ENCODE results near the gene PRKAA1.
"Not testable (repeated sequence)": the region's sequence is repeated elsewhere in the genome, so short reads cannot be mapped to it uniquely, and the experiment has no call there.

Gene PRKAA1

DNA sequence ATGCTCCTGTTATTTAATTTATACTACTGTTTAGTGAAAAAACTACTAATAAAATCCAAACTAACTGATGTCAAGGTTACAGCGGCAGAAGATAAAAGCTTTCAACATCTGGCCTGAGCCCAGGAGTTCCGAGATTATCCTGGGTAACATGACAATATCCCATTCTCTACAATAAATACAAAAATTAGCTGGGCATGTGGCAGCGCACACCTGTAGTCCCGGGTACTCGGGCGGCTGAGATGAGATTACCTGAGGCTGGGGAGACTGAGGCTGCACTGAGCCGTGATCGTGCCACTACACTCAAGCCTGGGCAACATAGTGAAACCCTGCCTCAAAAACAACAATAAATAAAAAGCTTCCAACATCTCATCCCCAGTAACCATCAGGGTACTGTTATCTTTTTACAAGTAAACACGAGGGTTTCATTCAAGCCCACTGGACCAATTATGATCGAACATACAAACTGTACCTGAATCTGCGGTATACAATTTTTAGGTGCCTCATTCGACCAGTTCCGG lies 35.6 kb upstream of the PRKAA1 start:
- Histone ChIP-seq H3K4me3 (peak overlapping the region; percentile 96), H3K27ac (peak overlapping the region; percentile 99), H3K9ac (peak overlapping the region; percentile 99), H4K20me1 (peaks cover 54% of the 10 kb centered on the region), H3K9me3 (no peaks in the 10 kb centered on the region), H3K4me2 (peak overlapping the region; percentile 93), H3K36me3 (peaks cover 57% of the 10 kb centered on the region), H3K4me1 (peaks cover 32% of the 10 kb centered on the region), H3K27me3 (no peaks in the 10 kb centered on the region)
- TF ChIP-seq Cebpa-rat (IDR thresholded peaks at IDR 0.05): no peak

DNA sequence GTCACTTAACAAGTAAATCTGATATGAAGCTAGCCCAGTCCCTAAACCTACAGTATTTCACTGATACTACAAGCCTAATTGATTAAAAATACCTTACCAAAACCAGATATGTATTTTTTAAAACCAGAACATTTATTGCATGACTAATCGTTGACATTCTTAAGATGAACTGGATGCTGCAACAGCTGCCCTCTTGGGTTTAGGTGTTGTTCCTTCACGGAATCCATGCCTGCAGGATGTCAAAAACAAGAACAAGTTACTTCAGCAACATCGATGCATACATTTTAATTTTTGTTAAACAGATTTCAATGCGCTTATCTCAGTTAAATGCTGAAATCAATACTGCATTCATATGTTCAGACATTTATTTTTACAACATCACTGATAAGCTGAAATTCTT lies 34.2 kb upstream of the PRKAA1 start:
- no peak for TF ChIP-seq Cebpa-rat (IDR thresholded peaks at IDR 0.05)
- Histone ChIP-seq H4K20me1 (peaks cover 68% of the 10 kb centered on the region), H3K4me1 (peaks cover 32% of the 10 kb centered on the region), H3K4me3 (peak overlapping the region; percentile 96; the same call in 1 of the 2 replicates), H3K27ac (no peak overlapping the region), H3K27me3 (no peaks in the 10 kb centered on the region), H3K9me3 (no peaks in the 10 kb centered on the region), H3K4me2 (peak overlapping the region; percentile 93), H3K9ac (no peak overlapping the region), H3K36me3 (peaks cover 71% of the 10 kb centered on the region)

DNA sequence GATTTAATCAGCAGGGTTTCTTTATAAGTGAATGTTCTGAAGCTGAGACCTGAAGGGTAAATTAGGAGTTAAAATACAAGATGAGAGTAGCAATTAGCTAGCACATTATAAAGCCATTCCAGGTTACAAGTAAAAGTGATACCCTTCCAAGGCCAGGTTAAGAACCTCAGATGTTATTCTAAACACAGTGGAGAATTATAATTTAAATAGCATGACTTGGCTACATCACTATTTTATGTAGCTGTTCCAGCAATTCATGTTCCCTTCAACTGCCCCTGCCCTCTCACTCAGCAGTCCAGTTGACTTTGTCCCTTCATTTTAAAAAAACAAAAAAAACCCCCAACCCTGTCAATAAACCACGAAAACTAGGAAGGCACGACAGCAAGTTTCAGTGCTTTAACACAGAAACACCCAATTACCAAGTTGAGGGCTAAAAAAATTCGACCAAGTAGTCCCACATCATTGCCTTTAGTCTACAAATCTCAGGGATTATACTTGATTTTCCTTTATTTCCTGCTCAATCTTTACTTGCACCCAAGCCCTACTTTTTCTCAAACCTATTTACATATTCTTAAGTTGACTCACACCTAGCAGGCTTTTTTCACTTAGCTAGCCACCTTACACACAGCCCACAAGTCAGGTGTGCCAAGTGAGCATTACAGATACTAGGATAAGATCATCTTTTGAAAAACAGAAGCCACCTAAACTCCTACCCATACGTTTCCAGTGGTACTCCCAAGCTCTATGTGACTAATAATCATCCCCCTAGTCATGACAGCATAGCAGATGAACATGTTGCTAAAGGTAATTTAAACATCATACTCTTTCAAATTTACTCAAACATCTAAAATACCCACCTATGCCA lies 33.4 kb upstream of the PRKAA1 start:
- H3K4me1 ChIP-seq: peaks cover 32% of the 10 kb centered on the region
- H3K9ac ChIP-seq: no peak overlapping the region
- no peak overlapping the region for H3K27ac ChIP-seq
- no peak for TF ChIP-seq Cebpa-rat (IDR thresholded peaks at IDR 0.05)
- peak overlapping the region; percentile 96; the same call in 1 of the 2 replicates for H3K4me3 ChIP-seq
- H3K27me3 ChIP-seq: no peaks in the 10 kb centered on the region
- H4K20me1 ChIP-seq: peaks cover 76% of the 10 kb centered on the region
- H3K9me3 ChIP-seq: no peaks in the 10 kb centered on the region
- peaks cover 78% of the 10 kb centered on the region for H3K36me3 ChIP-seq
- H3K4me2 ChIP-seq: peak overlapping the region; percentile 93; the same call in 1 of the 2 replicates

DNA sequence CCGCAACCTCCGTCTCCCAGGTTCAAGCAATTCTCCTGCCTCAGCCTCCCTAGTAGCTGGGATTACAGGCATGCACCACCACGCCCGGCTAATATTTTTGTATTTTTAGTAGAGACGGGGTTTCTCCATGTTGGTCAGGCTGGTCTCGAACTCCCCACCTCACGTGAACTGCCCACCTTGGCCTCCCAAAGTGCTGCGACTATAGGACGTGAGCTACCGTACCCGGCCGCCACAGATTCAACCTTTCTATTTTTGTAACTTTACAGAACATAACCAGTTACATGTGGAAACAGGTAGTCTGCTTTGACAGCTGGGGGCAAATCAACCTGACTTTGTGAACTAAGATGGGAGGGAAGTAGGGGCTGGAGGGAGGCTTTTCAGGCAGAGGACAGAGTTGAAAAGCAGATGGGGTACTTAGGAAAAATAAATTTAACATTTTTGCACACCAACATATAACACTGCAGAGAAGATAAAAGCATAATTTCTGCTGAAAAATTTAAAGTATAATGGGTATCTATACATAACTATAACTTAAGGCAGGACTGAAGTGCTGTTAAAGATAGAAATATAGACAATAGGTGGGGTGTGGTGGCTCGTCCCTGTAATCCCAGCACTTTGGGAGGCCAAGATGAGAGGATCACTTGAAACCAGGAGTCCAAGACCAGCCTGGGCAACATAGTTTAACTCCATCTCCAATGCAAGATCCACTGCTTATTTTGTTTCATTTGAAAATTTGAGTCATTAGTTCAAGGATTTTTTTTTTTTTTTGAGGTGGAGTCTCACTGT lies 31.8 kb upstream of the PRKAA1 start:
- Histone ChIP-seq H3K4me1 (peaks cover 25% of the 10 kb centered on the region), H3K4me2 (no peak overlapping the region), H4K20me1 (peaks cover 92% of the 10 kb centered on the region), H3K27me3 (no peaks in the 10 kb centered on the region), H3K9me3 (no peaks in the 10 kb centered on the region), H3K36me3 (peaks cover 93% of the 10 kb centered on the region), H3K9ac (no peak overlapping the region), H3K4me3 (no peak overlapping the region), H3K27ac (no peak overlapping the region)
- TF ChIP-seq Cebpa-rat (IDR thresholded peaks at IDR 0.05): no peak

DNA sequence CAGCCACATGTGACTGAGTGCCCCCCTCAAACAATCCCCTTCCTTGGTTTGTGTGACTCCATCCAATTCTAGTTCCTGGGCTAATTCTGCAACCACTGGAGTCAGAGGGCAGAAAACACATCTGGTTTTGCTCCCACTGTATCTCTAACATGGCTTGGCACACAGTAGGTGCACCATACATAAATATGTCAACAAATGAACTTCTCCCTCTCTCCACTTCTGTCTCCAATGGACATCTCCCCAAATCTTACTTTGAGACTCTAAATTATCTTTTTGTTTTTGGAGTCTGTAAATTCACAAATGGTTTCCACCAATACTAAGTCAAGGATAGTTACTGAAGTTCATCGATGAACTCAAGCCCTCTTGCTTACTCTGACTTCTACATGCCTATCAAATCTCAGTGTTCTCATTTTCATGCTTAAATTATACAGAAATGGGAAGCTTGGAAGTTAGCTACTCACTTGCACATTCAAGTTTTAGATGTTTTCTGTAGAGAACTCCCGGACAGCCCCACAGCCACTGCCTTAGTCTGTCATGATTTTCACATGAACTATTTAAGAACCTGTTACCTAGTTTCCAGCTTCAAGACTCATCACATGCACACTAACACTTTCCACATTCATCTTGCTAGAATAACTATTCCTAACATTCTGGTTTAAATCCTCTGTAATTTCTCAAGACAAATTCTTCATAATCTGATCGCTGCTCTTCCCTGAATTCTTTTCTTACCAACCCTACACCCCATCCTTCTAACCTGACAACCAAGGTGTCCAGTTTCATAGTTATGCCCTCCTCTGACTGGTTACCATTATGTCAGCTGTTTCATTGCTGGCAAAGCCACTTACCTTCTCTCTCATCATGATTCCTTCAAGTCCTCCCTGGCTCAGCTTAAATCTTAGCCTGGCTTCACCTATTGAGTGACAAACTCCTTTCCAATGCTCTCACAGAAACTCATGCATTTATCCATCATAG lies 30.8 kb upstream of the PRKAA1 start:
- Histone ChIP-seq H4K20me1 (peaks cover 100% of the 10 kb centered on the region), H3K27ac (no peak overlapping the region), H3K4me2 (no peak overlapping the region)

DNA sequence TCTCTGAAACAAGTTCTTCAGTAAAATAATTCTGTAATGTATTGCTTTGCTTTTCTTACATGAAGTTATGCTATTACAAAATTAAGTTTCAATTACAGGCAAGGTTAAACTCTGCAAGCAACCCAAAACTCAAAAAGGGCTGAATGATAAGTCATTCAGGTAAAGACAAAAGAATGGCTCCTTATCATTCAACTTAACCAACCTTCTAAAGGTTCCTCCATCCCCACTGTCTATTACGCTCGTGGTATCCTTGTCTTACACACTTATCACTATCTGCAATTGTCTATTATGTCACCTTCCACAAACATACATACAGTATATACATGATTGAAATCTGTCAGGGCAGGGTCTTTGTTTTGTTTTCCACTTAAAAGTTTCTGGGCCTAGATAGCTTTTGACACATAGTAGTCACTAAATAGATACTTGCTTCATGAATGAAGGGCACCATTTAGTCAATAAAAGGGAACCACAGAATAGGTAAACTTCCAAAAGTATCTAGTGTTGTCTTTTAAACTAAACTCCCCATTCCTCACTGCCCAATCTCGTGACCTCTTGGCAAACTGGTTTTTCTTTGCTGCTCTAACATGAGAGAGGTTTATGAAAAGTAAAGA lies 30.0 kb upstream of the PRKAA1 start:
- Histone ChIP-seq H4K20me1 (peaks cover 98% of the 10 kb centered on the region), H3K4me3 (no peak overlapping the region), H3K27ac (no peak overlapping the region)

More for the DNA sequence above, 30.8 kb upstream of the PRKAA1 start:
- no peak overlapping the region for H3K9ac ChIP-seq
- no peak for TF ChIP-seq Cebpa-rat (IDR thresholded peaks at IDR 0.05)
- H3K4me3 ChIP-seq: no peak overlapping the region
- peaks cover 24% of the 10 kb centered on the region for H3K4me1 ChIP-seq
- H3K9me3 ChIP-seq: no peaks in the 10 kb centered on the region
- H3K36me3 ChIP-seq: peaks cover 88% of the 10 kb centered on the region
- H3K27me3 ChIP-seq: no peaks in the 10 kb centered on the region

DNA sequence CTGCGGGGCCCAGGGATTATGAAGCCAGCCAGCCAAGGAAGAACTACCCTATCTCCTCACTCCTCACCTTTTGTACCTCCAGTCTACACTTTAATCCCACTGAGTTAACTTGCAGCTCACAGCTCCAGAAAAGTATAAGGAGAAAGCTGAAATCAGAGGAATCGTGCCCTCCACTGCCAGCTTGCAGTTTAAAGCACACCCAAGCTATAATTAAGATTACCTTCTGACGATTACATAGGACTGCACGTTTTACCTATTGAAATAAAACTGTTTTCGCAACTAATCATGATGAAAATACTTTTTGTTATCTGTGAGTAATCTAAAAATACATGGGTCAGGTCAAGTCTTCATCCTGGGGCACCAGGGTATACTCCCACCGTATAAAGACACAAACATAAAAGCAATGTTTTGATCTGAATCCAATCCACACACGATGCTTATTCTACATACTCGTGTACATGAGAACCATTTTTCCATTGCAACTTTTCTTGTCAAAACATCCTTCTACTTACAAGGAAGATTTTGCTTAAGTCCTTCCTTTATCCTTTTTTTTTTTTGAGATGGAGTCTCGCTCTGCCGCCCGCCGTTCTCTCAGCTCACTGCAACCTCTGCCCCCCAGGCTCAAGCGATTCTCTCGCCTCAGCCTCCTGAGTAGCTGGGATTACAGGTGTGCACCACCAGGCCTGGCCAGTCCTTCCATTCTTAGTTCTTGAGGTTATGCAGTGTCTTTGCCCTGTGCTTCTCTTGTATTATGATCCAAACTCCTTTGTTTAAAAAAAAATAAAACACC lies 29.2 kb upstream of the PRKAA1 start:
- Histone ChIP-seq H3K4me1 (peaks cover 8% of the 10 kb centered on the region), H4K20me1 (peaks cover 91% of the 10 kb centered on the region), H3K27ac (no peak overlapping the region), H3K36me3 (peaks cover 81% of the 10 kb centered on the region), H3K9me3 (no peaks in the 10 kb centered on the region), H3K27me3 (no peaks in the 10 kb centered on the region), H3K4me3 (no peak overlapping the region), H3K9ac (no peak overlapping the region), H3K4me2 (no peak overlapping the region)
- TF ChIP-seq Cebpa-rat (IDR thresholded peaks at IDR 0.05): no peak

More for the DNA sequence above, 30.0 kb upstream of the PRKAA1 start:
- Histone ChIP-seq H3K36me3 (peaks cover 81% of the 10 kb centered on the region), H3K27me3 (no peaks in the 10 kb centered on the region), H3K9me3 (no peaks in the 10 kb centered on the region), H3K4me2 (no peak overlapping the region), H3K4me1 (peaks cover 15% of the 10 kb centered on the region), H3K9ac (no peak overlapping the region)
- no peak for TF ChIP-seq Cebpa-rat (IDR thresholded peaks at IDR 0.05)

DNA sequence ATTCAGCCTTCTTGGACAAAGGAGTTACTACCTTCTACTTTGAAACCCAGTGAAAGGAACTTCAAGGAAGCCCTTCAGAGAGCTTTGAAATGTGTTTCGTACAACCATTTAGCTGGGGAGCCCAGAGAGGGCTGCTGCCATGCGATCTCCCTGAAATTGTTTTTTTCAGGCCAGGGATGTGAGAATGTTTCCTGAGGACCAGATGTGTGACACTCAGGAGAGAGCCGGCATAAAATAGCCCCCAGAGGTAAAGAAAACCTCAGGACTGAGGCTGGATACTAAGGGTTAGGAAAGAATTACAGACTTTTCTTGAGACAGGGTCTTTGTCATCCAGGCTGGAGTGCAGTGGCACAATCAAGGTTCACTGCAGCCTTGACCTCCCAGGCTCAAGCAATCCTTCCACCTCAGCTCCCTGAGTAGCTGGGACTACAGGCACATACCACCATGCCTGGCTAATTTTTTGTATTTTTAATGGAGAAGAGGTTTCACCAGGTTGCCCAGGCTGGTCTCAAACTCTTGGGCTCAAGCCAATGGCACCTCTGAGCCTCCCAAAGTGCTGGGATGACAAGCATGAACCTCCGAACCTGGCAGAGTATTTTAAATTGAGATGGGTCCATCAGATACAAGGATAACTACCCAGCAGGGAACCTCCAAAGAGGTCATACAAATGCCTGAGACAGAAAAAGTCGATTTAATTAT lies 28.5 kb upstream of the PRKAA1 start:
- Histone ChIP-seq H3K27me3 (no peaks in the 10 kb centered on the region), H3K9me3 (no peaks in the 10 kb centered on the region), H3K4me3 (no peak overlapping the region), H3K9ac (no peak overlapping the region), H3K4me1 (peaks cover under 1% of the 10 kb centered on the region; the same call in 1 of the 2 replicates), H3K27ac (no peak overlapping the region), H3K4me2 (no peak overlapping the region), H3K36me3 (peaks cover 77% of the 10 kb centered on the region), H4K20me1 (peaks cover 83% of the 10 kb centered on the region)
- TF ChIP-seq Cebpa-rat (IDR thresholded peaks at IDR 0.05): no peak

DNA sequence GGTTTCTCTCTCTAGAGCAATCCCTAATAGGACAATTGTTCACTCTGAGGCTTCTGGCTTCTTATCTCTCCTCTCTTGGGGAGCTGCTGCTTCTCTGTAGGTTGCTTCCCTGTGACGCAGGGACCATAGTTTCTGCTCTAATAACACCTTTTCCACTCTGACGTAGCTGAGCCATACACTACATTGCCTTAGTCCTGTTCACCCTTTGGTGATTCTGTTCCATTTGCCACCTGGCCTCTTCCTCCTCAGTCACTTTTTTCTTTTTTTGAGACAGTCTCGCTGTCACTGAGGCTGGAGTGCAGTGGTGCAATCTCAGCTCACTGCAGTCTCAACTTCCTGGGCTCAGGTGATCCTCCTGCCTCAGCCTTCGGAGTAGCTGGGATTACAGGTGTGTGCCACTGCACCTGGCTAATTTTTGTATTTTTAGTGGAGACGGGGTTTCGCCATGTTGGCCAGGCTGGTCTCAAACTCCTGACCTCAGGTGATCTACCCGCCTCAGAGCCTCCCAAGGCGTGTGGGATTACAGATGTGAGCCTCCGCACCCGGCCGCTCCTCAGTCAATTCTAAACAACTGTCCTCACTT lies 27.4 kb upstream of the PRKAA1 start:
- H3K4me1 ChIP-seq, H3K9me3 ChIP-seq, H3K9ac ChIP-seq, H3K4me2 ChIP-seq, H3K4me3 ChIP-seq, H3K27ac ChIP-seq, H3K27me3 ChIP-seq: not testable (repeated sequence)
- peaks cover 73% of the 10 kb centered on the region for H3K36me3 ChIP-seq
- peaks cover 72% of the 10 kb centered on the region for H4K20me1 ChIP-seq
